ENCODE results near the gene SYNE1. TPM values are rescaled to one million over a fixed set of nuclear protein-coding genes. Genes with fewer than 3 reads are reported as not detected.

The SYNE1 gene
- total RNA-seq, 2 donors from 2014 or later: 26.0 to 46.7 TPM

- no peak for ATAC-seq (replicated peaks)
- peaks cover 68% of the 10 kb centered on the region for H3K36me3 Mint-ChIP-seq (ENCODE audit: low read depth)
- H3K4me1 Mint-ChIP-seq: peaks cover 6% of the 10 kb centered on the region
- H3K27me3 Mint-ChIP-seq: no peaks in the 10 kb centered on the region
- no peak overlapping the region for H3K27ac Mint-ChIP-seq
- H3K4me3 Mint-ChIP-seq: no peak overlapping the region
- H3K9me3 Mint-ChIP-seq: peaks cover 10% of the 10 kb centered on the region
Observed at GRCh38 chr6:152265651-152266050, 371.5 kb downstream of the SYNE1 start.

GRCh38 chr6:152263582-152263981 is 373.6 kb downstream of the SYNE1 start:
- no peaks in the 10 kb centered on the region for H3K4me1 Mint-ChIP-seq
- ATAC-seq (replicated peaks): no peak
- H3K4me3 Mint-ChIP-seq: no peak overlapping the region
- H3K27me3 Mint-ChIP-seq: no peaks in the 10 kb centered on the region
- H3K27ac Mint-ChIP-seq: no peak overlapping the region
- peaks cover 76% of the 10 kb centered on the region for H3K36me3 Mint-ChIP-seq (ENCODE audit: low read depth)
- peaks cover 10% of the 10 kb centered on the region for H3K9me3 Mint-ChIP-seq

GRCh38 chr6:152261179-152261578 is 376.0 kb downstream of the SYNE1 start:
- Mint-ChIP-seq H3K27ac (no peak overlapping the region), H3K4me3 (no peak overlapping the region), H3K36me3 (ENCODE audit: low read depth) (peaks cover 80% of the 10 kb centered on the region), H3K27me3 (no peaks in the 10 kb centered on the region), H3K9me3 (peaks cover 10% of the 10 kb centered on the region), H3K4me1 (no peaks in the 10 kb centered on the region)
- no peak for ATAC-seq (replicated peaks)

GRCh38 chr6:152259234-152259633 is 377.9 kb downstream of the SYNE1 start:
- no peak for ATAC-seq (replicated peaks)
- peaks cover 10% of the 10 kb centered on the region for H3K9me3 Mint-ChIP-seq
- H3K4me1 Mint-ChIP-seq: no peaks in the 10 kb centered on the region
- no peak overlapping the region for H3K27ac Mint-ChIP-seq
- H3K4me3 Mint-ChIP-seq: no peak overlapping the region
- H3K36me3 Mint-ChIP-seq (ENCODE audit: low read depth): peaks cover 85% of the 10 kb centered on the region
- no peaks in the 10 kb centered on the region for H3K27me3 Mint-ChIP-seq

GRCh38 chr6:152257581-152257980 is 379.6 kb downstream of the SYNE1 start:
- H3K27ac Mint-ChIP-seq: no peak overlapping the region
- no peak for ATAC-seq (replicated peaks)
- no peaks in the 10 kb centered on the region for H3K27me3 Mint-ChIP-seq
- H3K4me3 Mint-ChIP-seq: no peak overlapping the region
- peaks cover 91% of the 10 kb centered on the region for H3K36me3 Mint-ChIP-seq (ENCODE audit: low read depth)
- H3K4me1 Mint-ChIP-seq: no peaks in the 10 kb centered on the region
- peaks cover 4% of the 10 kb centered on the region for H3K9me3 Mint-ChIP-seq

- H3K36me3 Mint-ChIP-seq (ENCODE audit: low read depth): peaks cover 75% of the 10 kb centered on the region
- no peaks in the 10 kb centered on the region for H3K4me1 Mint-ChIP-seq
- no peak overlapping the region for H3K4me3 Mint-ChIP-seq
- H3K9me3 Mint-ChIP-seq: no peaks in the 10 kb centered on the region
- no peak overlapping the region for H3K27ac Mint-ChIP-seq
- no peaks in the 10 kb centered on the region for H3K27me3 Mint-ChIP-seq
- no peak for ATAC-seq (replicated peaks)
Observed at GRCh38 chr6:152250127-152250526, 387.0 kb downstream of the SYNE1 start.

GRCh38 chr6:152248980-152249379 is 388.2 kb downstream of the SYNE1 start:
- Mint-ChIP-seq H3K27me3 (no peaks in the 10 kb centered on the region), H3K36me3 (ENCODE audit: low read depth) (peaks cover 79% of the 10 kb centered on the region), H3K4me3 (no peak overlapping the region), H3K27ac (peak overlapping the region; percentile 2), H3K4me1 (no peaks in the 10 kb centered on the region), H3K9me3 (no peaks in the 10 kb centered on the region)
- no peak for ATAC-seq (replicated peaks)

- Mint-ChIP-seq H3K4me1 (no peaks in the 10 kb centered on the region), H3K9me3 (no peaks in the 10 kb centered on the region), H3K27me3 (no peaks in the 10 kb centered on the region), H3K27ac (no peak overlapping the region), H3K36me3 (ENCODE audit: low read depth) (peaks cover 83% of the 10 kb centered on the region), H3K4me3 (no peak overlapping the region)
- no peak for ATAC-seq (replicated peaks)
Observed at GRCh38 chr6:152246554-152247337, 390.4 kb downstream of the SYNE1 start.

- Mint-ChIP-seq H3K27ac (peak overlapping the region; percentile 57), H3K9me3 (no peaks in the 10 kb centered on the region), H3K27me3 (no peaks in the 10 kb centered on the region), H3K4me3 (no peak overlapping the region), H3K4me1 (no peaks in the 10 kb centered on the region), H3K36me3 (ENCODE audit: low read depth) (peaks cover 93% of the 10 kb centered on the region)
- ATAC-seq (replicated peaks): no peak
Observed at GRCh38 chr6:152244998-152245630, 392.0 kb downstream of the SYNE1 start.

- H3K4me3 Mint-ChIP-seq: no peak overlapping the region
- H3K9me3 Mint-ChIP-seq: no peaks in the 10 kb centered on the region
- no peak overlapping the region for H3K27ac Mint-ChIP-seq
- peaks cover 87% of the 10 kb centered on the region for H3K36me3 Mint-ChIP-seq (ENCODE audit: low read depth)
- no peaks in the 10 kb centered on the region for H3K4me1 Mint-ChIP-seq
- no peak for ATAC-seq (replicated peaks)
- no peaks in the 10 kb centered on the region for H3K27me3 Mint-ChIP-seq
Observed at GRCh38 chr6:152241013-152241766, 396.0 kb downstream of the SYNE1 start.

GRCh38 chr6:152240436-152240835 is 396.7 kb downstream of the SYNE1 start:
- Mint-ChIP-seq H3K27ac (no peak overlapping the region), H3K27me3 (no peaks in the 10 kb centered on the region), H3K4me1 (no peaks in the 10 kb centered on the region), H3K36me3 (ENCODE audit: low read depth) (peaks cover 90% of the 10 kb centered on the region), H3K4me3 (no peak overlapping the region), H3K9me3 (no peaks in the 10 kb centered on the region)
- ATAC-seq (replicated peaks): no peak

- Mint-ChIP-seq H3K36me3 (ENCODE audit: low read depth) (peaks cover 84% of the 10 kb centered on the region), H3K4me3 (no peak overlapping the region), H3K27me3 (no peaks in the 10 kb centered on the region), H3K9me3 (no peaks in the 10 kb centered on the region), H3K4me1 (no peaks in the 10 kb centered on the region), H3K27ac (no peak overlapping the region)
- ATAC-seq (replicated peaks): no peak
Observed at GRCh38 chr6:152236370-152237097, 400.6 kb downstream of the SYNE1 start.

GRCh38 chr6:152233547-152234320 is 403.4 kb downstream of the SYNE1 start:
- ATAC-seq (replicated peaks): peak; percentile 82
- H3K4me1 Mint-ChIP-seq: no peaks in the 10 kb centered on the region
- no peaks in the 10 kb centered on the region for H3K9me3 Mint-ChIP-seq

More at GRCh38 chr6:152233547-152234320, 403.4 kb downstream of the SYNE1 start:
- H3K27ac Mint-ChIP-seq: peak overlapping the region; percentile 76
- no peaks in the 10 kb centered on the region for H3K27me3 Mint-ChIP-seq
- peaks cover 82% of the 10 kb centered on the region for H3K36me3 Mint-ChIP-seq (ENCODE audit: low read depth)
- H3K4me3 Mint-ChIP-seq: peak overlapping the region; percentile 67

Data from activated T-helper 17 cell treated with anti-CD3 and anti-CD28 coated beads, Interleukin-2, amount 50 U/mL, for 72 hours (primary cell).